Glomerular visceral epithelial cell (primary cell): ENCODE data around the gene RRAGC.
"Not testable (repeated sequence)": the region's sequence is repeated elsewhere in the genome, so short reads cannot be mapped to it uniquely, and the experiment has no call there.

Experiments
- DNase-seq: peaks from one replicate; pipeline ENCODE4 v3.0.0-alpha.2; 2016; ENCODE audit errors: extremely low spot score

The RRAGC gene

GRCh38 chr1:38858833-38859560 is 575 bp downstream of the RRAGC start:
- DNase-seq: peak; percentile 66

- no peak for DNase-seq
Measured at GRCh38 chr1:38852780-38853179, 6.8 kb downstream of the RRAGC start.

- no peak for DNase-seq
Measured at GRCh38 chr1:38848071-38848470, 11.5 kb downstream of the RRAGC start.

- no peak for DNase-seq
Measured at GRCh38 chr1:38846210-38846609, 13.4 kb downstream of the RRAGC start.

- DNase-seq: not testable (repeated sequence)
Measured at GRCh38 chr1:38845088-38845487, 14.5 kb downstream of the RRAGC start.

- DNase-seq: no peak
Measured at GRCh38 chr1:38840281-38840680, 19.3 kb downstream of the RRAGC start.

- no peak for DNase-seq
Measured at GRCh38 chr1:38839363-38839762, 20.2 kb downstream of the RRAGC start.

- not testable (repeated sequence) for DNase-seq
Measured at GRCh38 chr1:38836316-38836715, 23.3 kb downstream of the RRAGC start.

GRCh38 chr1:38834937-38835827 is 24.4 kb downstream of the RRAGC start:
- DNase-seq: peak; percentile 76

- DNase-seq: no peak
Measured at GRCh38 chr1:38834221-38834782, 25.3 kb downstream of the RRAGC start.

- no peak for DNase-seq
Measured at GRCh38 chr1:38833146-38833545, 26.4 kb downstream of the RRAGC start.

GRCh38 chr1:38832370-38832734 is 27.2 kb downstream of the RRAGC start:
- DNase-seq: no peak

- no peak for DNase-seq
Measured at GRCh38 chr1:38831731-38832369, 27.7 kb downstream of the RRAGC start.

GRCh38 chr1:38829368-38829767 is 30.2 kb downstream of the RRAGC start:
- no peak for DNase-seq

- DNase-seq: no peak
Measured at GRCh38 chr1:38827318-38827717, 32.3 kb downstream of the RRAGC start.

- no peak for DNase-seq
Measured at GRCh38 chr1:38826886-38827285, 32.7 kb downstream of the RRAGC start.

GRCh38 chr1:38826262-38826661 is 33.3 kb downstream of the RRAGC start:
- no peak for DNase-seq

GRCh38 chr1:38820860-38821259 is 38.7 kb downstream of the RRAGC start:
- DNase-seq: no peak

- no peak for DNase-seq
Measured at GRCh38 chr1:38819516-38819915, 40.1 kb downstream of the RRAGC start.

- DNase-seq: no peak
Measured at GRCh38 chr1:38819040-38819439, 40.5 kb downstream of the RRAGC start.

GRCh38 chr1:38818175-38818976 is 41.2 kb downstream of the RRAGC start:
- no peak for DNase-seq
